Measurements from ENCODE around the gene CARD19.

DNA sequence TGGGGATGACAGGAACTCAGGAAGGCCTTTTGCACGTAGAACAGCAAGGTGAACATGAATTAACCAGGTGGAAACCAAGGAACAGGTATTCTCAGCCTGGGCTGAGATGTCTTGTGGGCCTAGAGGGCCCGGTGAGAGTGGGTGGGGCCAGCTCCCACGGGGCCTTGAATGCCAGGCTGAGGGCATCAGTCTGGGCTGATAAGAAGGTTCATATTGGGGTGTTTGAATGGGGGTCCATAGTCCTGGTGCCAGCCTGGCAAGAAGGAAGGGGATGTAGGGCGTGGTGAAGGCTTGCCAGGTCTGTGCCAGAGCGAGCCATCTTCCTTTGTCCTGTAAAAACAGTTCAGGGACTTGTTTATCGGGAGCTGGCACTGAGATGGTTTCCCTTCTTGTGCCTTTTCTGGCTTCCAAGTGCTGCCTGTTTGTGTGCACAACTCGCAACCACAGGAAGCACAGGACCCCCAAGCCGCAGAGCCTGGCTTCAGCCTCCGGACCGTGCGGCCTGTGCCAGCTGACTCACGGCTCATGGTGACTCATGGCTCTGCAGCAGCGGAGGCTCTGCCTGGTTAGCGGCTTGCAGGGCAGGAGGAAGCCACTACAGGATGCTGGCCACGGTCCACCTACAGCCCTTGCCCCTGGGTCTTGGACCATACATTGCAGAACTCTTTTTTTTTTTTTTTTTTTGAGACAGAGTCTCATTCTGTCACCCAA is 2.4 kb downstream of the CARD19 start:
- TF ChIP-seq, protein P1, sequence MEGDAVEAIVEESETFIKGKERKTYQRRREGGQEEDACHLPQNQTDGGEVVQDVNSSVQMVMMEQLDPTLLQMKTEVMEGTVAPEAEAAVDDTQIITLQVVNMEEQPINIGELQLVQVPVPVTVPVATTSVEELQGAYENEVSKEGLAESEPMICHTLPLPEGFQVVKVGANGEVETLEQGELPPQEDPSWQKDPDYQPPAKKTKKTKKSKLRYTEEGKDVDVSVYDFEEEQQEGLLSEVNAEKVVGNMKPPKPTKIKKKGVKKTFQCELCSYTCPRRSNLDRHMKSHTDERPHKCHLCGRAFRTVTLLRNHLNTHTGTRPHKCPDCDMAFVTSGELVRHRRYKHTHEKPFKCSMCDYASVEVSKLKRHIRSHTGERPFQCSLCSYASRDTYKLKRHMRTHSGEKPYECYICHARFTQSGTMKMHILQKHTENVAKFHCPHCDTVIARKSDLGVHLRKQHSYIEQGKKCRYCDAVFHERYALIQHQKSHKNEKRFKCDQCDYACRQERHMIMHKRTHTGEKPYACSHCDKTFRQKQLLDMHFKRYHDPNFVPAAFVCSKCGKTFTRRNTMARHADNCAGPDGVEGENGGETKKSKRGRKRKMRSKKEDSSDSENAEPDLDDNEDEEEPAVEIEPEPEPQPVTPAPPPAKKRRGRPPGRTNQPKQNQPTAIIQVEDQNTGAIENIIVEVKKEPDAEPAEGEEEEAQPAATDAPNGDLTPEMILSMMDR (IDR thresholded peaks at IDR 0.05), result no peak
- TF ChIP-seq EZH2 (IDR thresholded peaks at IDR 0.05; ENCODE audit: borderline replicate concordance, insufficient read depth, low read depth, low read length, poor library complexity, severe bottlenecking), result no peak
